Measurements from ENCODE around the gene DSN1.
"Not testable (repeated sequence)": the region's sequence is repeated elsewhere in the genome, so short reads cannot be mapped to it uniquely, and the experiment has no call there.

DSN1 gene

GRCh38 chr20:36773597-36774390 is at the start of gene DSN1:
Gene DSN1 (minus strand): TSS chr20:36773763. CDS start chr20:36771458, 2,305 bp downstream.
- peak; percentile 94 for DNase-seq (ENCODE audit: low spot score)

- no peak for DNase-seq (ENCODE audit: low spot score)
Measured at GRCh38 chr20:36823121-36823520, 49.6 kb upstream of the DSN1 start.

- peak; percentile 73 for DNase-seq (ENCODE audit: low spot score)
Measured at GRCh38 chr20:36821964-36822437, 48.4 kb upstream of the DSN1 start.

GRCh38 chr20:36820928-36821327 is 47.4 kb upstream of the DSN1 start:
- DNase-seq (ENCODE audit: low spot score) = no peak

- DNase-seq (ENCODE audit: low spot score) = no peak
Measured at GRCh38 chr20:36820073-36820472, 46.5 kb upstream of the DSN1 start.

GRCh38 chr20:36819659-36820058 is 46.1 kb upstream of the DSN1 start:
- no peak for DNase-seq (ENCODE audit: low spot score)

GRCh38 chr20:36818861-36819260 is 45.3 kb upstream of the DSN1 start:
- no peak for DNase-seq (ENCODE audit: low spot score)

- DNase-seq (ENCODE audit: low spot score) = no peak
Measured at GRCh38 chr20:36818185-36818584, 44.6 kb upstream of the DSN1 start.

GRCh38 chr20:36817496-36817895 is 43.9 kb upstream of the DSN1 start:
- DNase-seq (ENCODE audit: low spot score) = no peak

GRCh38 chr20:36815454-36816091 is 42.0 kb upstream of the DSN1 start:
- DNase-seq (ENCODE audit: low spot score) = no peak

GRCh38 chr20:36812594-36813463 is 39.3 kb upstream of the DSN1 start:
- DNase-seq (ENCODE audit: low spot score) = no peak

- no peak for DNase-seq (ENCODE audit: low spot score)
Measured at GRCh38 chr20:36808317-36809257, 35.0 kb upstream of the DSN1 start.

- DNase-seq (ENCODE audit: low spot score) = no peak
Measured at GRCh38 chr20:36806049-36806448, 32.5 kb upstream of the DSN1 start.

- no peak for DNase-seq (ENCODE audit: low spot score)
Measured at GRCh38 chr20:36805396-36805795, 31.8 kb upstream of the DSN1 start.

GRCh38 chr20:36804425-36804824 is 30.9 kb upstream of the DSN1 start:
- DNase-seq (ENCODE audit: low spot score) = no peak

- DNase-seq (ENCODE audit: low spot score) = no peak
Measured at GRCh38 chr20:36802326-36803222, 29.0 kb upstream of the DSN1 start.

- DNase-seq (ENCODE audit: low spot score) = no peak
Measured at GRCh38 chr20:36800410-36800809, 26.8 kb upstream of the DSN1 start.

GRCh38 chr20:36799313-36799712 is 25.8 kb upstream of the DSN1 start:
- DNase-seq (ENCODE audit: low spot score) = not testable (repeated sequence)

- no peak for DNase-seq (ENCODE audit: low spot score)
Measured at GRCh38 chr20:36796875-36797274, 23.3 kb upstream of the DSN1 start.

GRCh38 chr20:36796117-36796516 is 22.6 kb upstream of the DSN1 start:
- DNase-seq (ENCODE audit: low spot score) = no peak
